ENCODE results near the gene EXOC6. TPM values are rescaled to one million over a fixed set of nuclear protein-coding genes. Genes with fewer than 3 reads are reported as not detected.

Gene EXOC6
- total and polyA plus RNA-seq, 2 of the 13 experiments (the other 11 are each of a cell fraction or from before 2014, with no cell fraction given), result 22.2 to 29.2 TPM

DNA sequence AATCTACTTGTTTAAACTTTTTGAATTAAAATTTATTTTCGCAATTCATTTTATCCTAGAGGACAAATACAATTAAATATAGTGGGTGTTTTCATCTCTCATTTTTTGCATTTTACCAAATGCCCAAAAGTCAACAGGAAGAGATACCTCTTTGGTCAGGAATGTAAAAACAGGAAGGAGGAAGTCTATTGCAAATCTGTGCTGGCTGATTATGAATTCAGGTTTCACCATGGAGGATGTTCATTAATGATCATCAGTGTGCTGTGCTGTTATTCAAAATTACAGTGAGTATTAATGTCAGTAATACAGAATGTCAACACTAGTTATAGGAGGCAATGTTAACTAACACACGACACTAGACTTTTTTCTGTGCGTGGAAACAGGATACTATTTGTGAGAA lies 24.7 kb downstream of the EXOC6 start (continued):
- TF ChIP-seq, protein P1, sequence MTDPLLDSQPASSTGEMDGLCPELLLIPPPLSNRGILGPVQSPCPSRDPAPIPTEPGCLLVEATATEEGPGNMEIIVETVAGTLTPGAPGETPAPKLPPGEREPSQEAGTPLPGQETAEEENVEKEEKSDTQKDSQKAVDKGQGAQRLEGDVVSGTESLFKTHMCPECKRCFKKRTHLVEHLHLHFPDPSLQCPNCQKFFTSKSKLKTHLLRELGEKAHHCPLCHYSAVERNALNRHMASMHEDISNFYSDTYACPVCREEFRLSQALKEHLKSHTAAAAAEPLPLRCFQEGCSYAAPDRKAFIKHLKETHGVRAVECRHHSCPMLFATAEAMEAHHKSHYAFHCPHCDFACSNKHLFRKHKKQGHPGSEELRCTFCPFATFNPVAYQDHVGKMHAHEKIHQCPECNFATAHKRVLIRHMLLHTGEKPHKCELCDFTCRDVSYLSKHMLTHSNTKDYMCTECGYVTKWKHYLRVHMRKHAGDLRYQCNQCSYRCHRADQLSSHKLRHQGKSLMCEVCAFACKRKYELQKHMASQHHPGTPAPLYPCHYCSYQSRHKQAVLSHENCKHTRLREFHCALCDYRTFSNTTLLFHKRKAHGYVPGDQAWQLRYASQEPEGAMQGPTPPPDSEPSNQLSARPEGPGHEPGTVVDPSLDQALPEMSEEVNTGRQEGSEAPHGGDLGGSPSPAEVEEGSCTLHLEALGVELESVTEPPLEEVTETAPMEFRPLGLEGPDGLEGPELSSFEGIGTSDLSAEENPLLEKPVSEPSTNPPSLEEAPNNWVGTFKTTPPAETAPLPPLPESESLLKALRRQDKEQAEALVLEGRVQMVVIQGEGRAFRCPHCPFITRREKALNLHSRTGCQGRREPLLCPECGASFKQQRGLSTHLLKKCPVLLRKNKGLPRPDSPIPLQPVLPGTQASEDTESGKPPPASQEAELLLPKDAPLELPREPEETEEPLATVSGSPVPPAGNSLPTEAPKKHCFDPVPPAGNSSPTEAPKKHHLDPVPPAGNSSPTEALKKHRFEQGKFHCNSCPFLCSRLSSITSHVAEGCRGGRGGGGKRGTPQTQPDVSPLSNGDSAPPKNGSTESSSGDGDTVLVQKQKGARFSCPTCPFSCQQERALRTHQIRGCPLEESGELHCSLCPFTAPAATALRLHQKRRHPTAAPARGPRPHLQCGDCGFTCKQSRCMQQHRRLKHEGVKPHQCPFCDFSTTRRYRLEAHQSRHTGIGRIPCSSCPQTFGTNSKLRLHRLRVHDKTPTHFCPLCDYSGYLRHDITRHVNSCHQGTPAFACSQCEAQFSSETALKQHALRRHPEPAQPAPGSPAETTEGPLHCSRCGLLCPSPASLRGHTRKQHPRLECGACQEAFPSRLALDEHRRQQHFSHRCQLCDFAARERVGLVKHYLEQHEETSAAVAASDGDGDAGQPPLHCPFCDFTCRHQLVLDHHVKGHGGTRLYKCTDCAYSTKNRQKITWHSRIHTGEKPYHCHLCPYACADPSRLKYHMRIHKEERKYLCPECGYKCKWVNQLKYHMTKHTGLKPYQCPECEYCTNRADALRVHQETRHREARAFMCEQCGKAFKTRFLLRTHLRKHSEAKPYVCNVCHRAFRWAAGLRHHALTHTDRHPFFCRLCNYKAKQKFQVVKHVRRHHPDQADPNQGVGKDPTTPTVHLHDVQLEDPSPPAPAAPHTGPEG (CRISPR knock-in tag; IDR thresholded peaks at IDR 0.05), result no peak
- TF ChIP-seq ZNF589 (CRISPR knock-in tag; conservative IDR thresholded peaks at IDR 0.05) (no peak), BORCS8-MEF2B (CRISPR knock-in tag; IDR thresholded peaks at IDR 0.05) (no peak), CENPT (CRISPR knock-in tag; IDR thresholded peaks at IDR 0.05; ENCODE audit: low read depth) (no peak), NFKBIZ (CRISPR knock-in tag; IDR thresholded peaks at IDR 0.05) (no peak), ZKSCAN1 (IDR thresholded peaks at IDR 0.05; ENCODE audit: low read length) (no peak), ZNF33B (CRISPR knock-in tag; IDR thresholded peaks at IDR 0.05) (no peak), ZNF772 (CRISPR knock-in tag; IDR thresholded peaks at IDR 0.05) (no peak), GABPA (IDR thresholded peaks at IDR 0.05; ENCODE audit: low read depth, low read length) (no peak), GABPA (CRISPR knock-in tag; IDR thresholded peaks at IDR 0.05; ENCODE audit: low read depth) (peak; percentile 70), FOXA3 (CRISPR knock-in tag; IDR thresholded peaks at IDR 0.05) (peak; percentile 48; the same call in 1 of the 2 replicates), ZNF737 (CRISPR knock-in tag; IDR thresholded peaks at IDR 0.05; ENCODE audit: borderline replicate concordance) (no peak), ZNF891 (CRISPR knock-in tag; IDR thresholded peaks at IDR 0.05) (no peak), PTBP1 (IDR thresholded peaks at IDR 0.05; ENCODE audit: low read depth, low read length, poor library complexity, severe bottlenecking) (no peak), TFE3 (CRISPR knock-in tag; IDR thresholded peaks at IDR 0.05) (no peak), MLLT10 (CRISPR knock-in tag; IDR thresholded peaks at IDR 0.05) (no peak), ZSCAN29 (CRISPR knock-in tag; conservative IDR thresholded peaks at IDR 0.05) (no peak), TOPORS (CRISPR knock-in tag; IDR thresholded peaks at IDR 0.05) (no peak), ZNF552 (CRISPR knock-in tag; IDR thresholded peaks at IDR 0.05; ENCODE audit: borderline replicate concordance) (no peak)
- TF ChIP-seq, protein P2, sequence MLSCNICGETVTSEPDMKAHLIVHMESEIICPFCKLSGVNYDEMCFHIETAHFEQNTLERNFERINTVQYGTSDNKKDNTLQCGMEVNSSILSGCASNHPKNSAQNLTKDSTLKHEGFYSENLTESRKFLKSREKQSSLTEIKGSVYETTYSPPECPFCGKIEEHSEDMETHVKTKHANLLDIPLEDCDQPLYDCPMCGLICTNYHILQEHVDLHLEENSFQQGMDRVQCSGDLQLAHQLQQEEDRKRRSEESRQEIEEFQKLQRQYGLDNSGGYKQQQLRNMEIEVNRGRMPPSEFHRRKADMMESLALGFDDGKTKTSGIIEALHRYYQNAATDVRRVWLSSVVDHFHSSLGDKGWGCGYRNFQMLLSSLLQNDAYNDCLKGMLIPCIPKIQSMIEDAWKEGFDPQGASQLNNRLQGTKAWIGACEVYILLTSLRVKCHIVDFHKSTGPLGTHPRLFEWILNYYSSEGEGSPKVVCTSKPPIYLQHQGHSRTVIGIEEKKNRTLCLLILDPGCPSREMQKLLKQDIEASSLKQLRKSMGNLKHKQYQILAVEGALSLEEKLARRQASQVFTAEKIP (CRISPR knock-in tag; IDR thresholded peaks at IDR 0.05; ENCODE audit: borderline replicate concordance), result no peak
